Activated CD4-positive, alpha-beta T cell treated with anti-CD3 and anti-CD28 coated beads, Interleukin-2, amount 50 U/mL, for 4 hours (primary cell): ENCODE results near the gene LOC128125822.
"Not testable (repeated sequence)": the region's sequence is repeated elsewhere in the genome, so short reads cannot be mapped to it uniquely, and the experiment has no call there.

ENCODE experiments used
- DNase-seq, 2 experiments: peaks; one replicate each; pipeline ENCODE4 v3.0.0-alpha.2; 2020

LOC128125822 gene

DNA sequence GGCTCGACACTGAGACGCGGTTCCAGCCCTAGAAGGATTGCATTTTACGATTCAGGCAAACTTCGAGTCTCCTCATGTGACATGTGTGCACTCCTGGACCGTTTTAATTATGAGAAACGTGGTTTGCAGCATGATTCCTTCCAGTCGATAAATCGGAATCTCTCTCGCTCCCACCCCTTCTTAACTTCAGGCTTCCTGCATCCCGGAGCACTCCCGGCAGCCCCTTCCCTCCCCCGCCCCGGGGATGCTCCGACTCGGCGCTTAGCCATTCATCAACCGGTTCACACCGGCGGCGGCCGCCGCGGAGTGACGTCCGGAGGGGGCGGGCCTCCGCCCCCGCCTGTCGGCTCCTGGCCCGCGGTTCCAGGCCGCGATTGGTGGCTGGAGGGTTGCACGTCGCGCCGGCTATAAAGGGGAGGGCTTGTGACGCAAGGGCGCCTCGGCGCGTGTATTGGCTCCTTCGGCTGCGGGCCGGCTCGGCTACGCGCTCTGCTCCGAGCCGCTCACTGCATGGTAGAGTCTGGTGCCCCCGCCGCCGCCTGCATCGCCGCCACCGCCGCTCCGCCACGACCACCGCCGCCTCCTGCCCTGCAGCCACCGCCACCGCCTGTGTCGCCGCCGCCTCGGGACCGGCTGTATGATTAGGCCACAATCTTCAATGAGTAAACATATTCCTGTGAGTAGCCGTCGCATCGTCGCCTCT is at the start of gene LOC128125822, which contains the start of gene PTP4A1:
Gene LOC128125822, plus strand, starts transcription at position 437 of the 703 bp plus-strand sequence.
Gene PTP4A1, plus strand, starts transcription at position 437 of the 703 bp plus-strand sequence. CDS start 4,401 bp downstream, outside the sequence.
- DNase-seq = peak; percentile 94 to 95

DNA sequence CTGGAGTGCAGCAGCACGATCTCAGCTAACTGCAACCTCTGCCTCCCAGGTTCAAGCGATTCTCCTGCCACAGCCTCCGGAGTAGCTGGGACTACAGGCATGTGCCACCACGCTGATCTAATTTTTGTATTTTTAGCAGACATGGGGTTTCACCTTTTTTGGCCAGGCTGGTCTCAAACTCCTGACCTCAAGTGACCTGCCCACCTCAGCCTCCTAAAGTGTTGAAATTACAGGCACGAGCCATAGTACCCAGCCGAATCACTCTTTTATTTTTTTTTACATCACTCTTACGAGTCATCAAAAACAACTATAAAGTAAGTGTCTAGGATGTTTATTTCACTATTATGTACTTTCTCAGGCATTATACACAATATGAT is 49.4 kb upstream of the LOC128125822 start:
- DNase-seq = not testable (repeated sequence)

DNA sequence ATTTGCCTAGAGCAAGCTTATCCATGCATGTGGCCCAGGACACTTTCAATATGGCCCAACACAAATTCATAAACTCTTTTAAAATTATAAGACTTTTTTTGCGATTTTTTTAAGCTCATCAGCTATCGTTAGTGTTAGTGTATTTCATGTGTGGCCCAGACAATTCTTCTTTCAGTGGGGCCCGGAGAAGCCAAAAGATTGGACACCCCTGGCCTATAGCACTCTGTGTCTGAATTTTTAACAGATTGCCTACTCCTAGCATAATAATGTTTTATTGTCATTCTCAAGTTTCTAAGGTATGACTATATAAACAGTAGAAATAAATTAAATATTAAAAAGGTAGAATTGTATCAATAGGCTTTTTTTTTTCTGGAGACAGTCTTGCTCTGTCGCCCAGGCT is 48.6 kb upstream of the LOC128125822 start:
- no peak for DNase-seq

DNA sequence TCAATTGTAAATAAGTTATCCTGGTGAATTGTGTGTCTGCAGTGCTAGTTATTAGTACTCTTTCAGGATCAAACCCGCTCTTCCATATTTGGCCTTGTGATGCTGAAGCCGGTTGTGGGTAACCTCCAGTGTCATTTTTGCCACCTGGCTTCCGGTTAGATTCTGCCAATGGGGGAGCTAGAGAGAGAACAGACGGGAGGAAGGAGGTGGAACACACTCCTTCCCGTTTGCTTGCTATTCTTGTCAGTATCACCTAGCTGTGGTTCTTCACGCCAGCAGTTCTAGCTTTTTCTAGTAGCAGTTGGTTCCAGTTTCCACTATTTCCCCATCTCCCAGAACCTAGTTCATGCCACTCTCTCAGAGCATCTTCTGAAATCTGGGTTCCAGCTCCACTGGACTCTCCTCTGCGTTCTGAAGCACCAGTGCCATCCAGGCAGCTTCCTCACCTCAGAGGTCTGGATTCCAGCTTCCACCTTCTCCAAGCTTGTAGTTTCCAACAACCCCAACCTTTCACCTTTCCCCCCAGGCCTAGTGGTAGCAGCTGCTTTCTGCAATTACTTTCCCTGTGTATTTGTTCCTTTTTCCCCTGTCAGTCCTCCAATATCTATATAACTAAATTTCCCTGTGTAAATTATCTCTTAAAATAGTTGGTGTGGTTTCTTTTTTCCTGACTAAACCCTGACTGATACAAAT is 46.9 kb upstream of the LOC128125822 start:
- no peak for DNase-seq

DNA sequence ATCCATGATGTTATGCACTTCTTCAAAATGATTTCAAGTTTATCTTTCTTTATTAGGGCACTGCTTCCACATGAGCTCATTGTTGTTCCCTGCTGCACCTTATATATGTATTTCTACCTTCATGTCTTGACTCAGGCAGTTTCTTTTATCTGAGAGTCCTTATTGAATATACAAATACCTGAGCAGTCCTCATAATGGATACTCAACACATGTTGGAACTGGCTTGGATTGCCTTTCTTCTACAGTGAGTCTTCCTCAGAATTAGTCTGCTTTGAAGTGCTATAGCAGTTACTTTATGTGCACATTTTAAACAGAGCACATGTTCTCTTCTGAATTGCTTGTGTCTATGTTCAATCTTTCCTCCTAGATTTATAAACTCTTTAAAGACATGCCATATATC is 45.3 kb upstream of the LOC128125822 start:
- DNase-seq = no peak

DNA sequence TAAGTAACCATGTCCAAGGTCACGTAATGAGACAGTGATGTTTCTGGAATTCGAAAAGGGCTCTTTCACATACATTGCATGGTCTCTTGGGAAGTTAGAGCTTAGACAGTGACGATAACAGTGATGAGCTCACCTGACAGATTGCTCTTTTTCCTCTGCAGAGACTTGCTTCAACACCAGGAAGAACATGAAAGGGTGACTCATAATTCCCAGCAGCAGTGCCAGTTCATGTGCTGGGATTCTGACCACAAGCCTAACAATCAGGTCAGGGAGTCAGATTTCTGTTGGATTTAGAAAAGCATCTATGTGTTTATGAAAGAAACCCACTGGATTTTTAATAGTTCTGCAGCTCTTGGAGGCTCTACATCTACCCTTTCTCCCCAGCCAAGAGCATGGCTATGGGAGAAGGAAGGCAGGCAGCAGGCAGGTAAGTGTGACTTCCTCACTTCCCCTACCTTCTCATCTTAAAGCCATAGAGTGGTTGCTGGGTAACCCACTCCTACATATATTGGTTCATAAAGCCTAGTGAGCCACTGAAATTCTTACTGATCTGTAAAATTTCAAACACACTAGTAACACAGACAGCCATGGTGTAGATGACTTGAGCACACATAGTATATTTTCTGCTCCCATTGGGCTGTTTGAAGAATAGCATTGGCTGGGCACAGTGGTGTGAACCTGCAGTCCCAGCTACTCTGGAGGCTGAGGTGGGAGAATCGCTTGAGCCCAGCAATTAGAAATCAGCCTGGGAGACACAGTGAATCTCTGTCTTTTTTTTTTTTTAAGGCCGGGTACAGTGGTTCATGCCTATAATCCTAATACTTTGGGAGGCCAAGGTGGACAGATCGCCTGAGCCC is 44.4 kb upstream of the LOC128125822 start:
- DNase-seq = no peak

DNA sequence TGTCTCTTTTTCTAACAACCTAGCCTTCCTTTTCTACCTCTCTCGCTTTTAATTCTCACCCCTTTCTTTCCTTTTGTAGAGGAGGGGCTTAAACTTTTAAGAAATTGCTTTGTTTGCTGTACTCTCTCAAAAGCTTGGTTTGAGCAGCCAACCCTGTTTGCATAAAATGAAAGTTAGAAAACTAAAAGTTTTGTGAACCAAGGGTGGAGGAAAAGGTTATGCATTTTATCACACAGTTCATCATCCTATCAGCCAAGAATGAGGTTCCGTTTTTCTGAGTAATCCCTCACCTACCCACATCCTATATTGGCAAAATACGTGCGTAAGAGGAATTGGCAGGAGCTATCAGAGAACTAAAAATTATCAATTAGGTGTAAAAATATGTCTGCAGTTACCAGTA is 42.8 kb upstream of the LOC128125822 start:
- DNase-seq = no peak

DNA sequence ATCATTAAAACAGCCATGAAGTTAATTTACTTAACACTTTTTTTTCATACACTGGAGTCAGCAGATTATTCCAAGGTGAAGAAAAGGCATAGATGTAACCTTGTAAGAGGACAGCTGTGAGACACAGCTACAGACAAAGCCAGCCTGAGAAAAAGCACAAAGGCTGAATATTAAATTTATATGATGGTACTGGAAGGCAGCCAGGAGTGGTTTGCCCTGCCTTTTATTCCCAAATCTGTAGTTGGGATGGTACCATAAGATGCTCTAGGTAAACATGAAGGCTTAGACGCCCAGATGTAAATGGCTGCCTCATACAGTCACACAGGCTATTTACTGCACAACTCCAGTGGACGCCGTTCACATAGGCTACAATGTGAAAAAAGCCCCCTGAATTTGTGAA is 42.1 kb upstream of the LOC128125822 start:
- no peak for DNase-seq

DNA sequence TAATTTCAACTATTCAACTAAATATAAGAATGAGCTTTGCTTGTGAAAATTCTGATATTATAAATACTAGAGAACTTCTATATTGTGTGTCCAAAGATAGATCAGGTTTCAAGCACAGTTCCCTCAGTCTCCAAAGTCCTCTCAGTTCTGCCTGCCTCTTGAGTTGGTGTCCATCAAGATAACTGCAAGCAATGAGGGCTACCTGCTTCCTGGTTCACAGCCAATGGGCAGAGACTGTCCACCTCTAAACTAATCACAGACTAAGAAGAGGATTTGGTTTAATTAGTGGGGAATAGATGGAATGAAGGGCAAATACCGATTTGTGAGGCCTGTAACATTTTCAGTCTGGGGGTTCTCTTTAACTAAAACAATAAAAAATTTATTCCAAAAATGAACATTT is 41.3 kb upstream of the LOC128125822 start:
- DNase-seq = no peak

DNA sequence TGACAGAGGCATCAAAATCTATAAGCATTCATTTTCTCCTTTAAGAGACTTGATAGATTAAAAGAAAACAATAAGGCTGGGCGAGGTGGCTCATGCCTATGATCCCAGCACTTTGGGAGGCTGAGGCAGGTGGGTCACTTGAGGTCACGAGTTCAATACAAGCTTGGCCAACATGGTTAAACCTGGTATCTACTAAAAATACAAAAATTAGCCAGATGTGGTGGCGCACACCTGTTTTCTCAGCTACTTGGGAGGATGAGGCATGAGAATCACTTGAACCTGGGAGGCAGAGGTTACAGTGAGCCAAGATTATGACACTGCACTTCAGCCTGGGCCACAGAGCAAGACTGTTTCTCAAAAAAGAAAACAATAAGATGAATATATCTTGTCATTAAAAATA is 39.3 kb upstream of the LOC128125822 start:
- DNase-seq = no peak

DNA sequence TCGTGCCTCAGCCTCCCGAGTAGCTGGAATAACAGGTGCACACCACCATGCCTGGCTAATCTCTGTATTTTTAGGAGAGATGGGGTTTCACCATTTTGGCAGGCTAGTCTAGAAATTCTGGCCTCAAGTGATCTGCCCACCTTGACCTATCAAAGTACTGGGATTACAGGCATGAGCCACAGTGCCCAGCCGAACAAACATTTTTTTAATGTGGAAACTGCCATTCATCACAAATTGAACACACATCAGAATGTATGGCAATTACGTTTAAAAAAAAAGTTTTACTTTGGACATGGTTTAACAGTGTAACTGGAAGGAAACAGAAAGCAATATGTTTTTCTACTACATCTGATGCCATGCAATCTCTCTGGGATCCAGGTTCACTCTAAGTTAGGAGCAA is 38.3 kb upstream of the LOC128125822 start:
- DNase-seq = no peak

DNA sequence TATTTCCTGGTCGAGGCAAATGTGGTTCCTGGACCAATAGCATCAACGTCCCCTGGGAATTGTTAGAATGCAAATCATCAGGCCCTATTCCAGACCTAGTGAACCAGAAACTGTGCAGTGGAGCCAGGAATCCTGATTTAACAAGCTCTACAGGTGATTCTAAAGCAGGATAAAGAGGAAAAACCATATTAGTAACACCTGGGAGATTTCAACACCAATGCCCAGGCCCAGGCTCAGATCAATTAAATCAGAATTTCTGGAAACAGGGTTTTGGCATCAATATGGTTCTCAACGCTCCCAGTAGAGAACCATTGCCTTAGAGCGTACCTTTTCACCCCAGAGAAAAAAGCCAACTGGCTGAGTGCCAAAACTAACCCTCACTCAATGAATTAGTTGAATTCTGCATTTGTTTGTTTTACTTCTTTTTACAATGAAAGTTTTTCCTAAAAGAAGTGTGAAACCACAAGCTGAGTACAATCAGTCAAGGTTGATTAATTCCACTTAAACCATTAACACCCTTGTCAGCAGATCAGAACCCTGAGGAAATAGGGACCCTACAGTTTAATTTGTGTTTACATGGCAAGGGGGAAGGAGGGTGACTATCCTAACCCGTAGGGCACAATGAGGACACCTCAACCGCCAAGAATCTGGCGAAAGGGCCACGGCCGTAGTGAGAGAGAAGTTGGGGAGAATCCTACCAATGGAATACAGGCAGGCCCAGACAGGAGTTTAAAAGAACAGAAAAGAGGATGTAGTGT is 34.9 kb upstream of the LOC128125822 start:
- DNase-seq = no peak

DNA sequence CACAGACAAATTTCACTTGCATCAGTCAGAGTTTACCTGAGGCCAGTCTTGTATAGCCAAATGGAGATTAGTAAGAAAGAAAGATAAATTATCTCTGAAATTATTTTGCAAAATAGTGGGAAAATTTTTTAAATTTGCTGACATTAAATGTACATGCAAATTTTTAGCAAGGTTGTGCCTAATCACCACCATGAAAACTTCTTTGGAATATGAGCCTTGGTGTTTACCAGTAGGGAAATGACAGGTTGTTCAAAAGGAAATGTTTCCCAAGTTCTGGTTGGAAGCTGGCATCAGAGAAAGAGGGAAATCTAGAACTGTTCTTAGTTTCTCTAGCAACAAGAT is 34.4 kb upstream of the LOC128125822 start:
- DNase-seq = no peak

DNA sequence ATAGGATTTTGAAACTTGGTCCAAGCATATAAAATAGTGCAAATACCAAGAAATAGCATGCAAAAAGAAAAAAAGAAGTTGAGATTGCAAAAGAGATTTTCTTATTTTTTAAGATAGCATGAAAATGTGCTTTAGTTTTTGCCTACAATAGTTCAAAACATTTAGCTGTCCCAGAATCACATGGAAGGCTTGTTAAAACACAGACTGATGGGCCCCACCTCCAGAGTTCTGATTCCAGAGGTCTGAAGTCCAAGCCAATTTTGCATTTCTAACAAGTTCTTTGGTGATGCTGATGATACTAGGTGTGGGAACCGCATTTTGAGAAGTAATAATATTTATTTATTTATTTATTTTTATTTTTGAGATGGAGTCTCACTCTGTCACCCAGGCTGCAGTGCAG is 33.7 kb upstream of the LOC128125822 start:
- DNase-seq = no peak

DNA sequence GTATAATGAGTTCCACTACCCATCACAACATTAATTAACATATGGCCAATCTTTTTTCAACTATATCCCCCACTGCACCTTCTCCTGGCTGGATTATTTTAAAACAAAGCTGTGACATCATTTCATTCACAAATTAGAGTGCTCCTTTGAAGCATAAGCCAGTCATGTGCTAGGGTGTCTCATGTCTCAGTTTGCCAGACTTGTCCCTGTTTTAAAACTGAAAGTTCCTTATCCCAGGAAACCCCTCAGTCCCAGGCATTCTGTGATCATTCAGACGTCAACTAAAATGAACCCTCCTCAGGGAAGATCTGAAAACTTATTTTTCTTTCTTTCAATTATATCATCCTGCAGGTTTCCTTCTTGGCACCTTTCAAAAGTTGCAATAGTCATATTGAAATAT is 29.3 kb upstream of the LOC128125822 start:
- no peak for DNase-seq

DNA sequence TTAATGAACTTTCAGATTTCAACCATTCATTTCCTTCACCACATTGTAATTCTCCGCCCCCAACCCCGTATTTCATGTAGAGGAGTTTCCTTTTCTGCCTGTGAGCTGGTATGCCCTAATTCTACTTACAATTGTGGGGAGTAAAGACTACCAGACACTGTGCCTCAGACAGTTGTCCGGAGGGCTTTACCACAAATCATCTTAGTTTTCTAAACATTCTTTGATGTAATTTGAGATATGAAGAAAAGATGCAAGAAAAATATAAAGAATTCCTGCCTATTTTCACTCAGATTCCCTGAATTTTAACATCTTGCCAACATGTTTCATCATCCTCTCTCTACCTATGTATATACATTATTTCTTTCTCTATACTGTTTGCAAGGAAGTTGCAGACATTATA is 28.3 kb upstream of the LOC128125822 start:
- DNase-seq = no peak

DNA sequence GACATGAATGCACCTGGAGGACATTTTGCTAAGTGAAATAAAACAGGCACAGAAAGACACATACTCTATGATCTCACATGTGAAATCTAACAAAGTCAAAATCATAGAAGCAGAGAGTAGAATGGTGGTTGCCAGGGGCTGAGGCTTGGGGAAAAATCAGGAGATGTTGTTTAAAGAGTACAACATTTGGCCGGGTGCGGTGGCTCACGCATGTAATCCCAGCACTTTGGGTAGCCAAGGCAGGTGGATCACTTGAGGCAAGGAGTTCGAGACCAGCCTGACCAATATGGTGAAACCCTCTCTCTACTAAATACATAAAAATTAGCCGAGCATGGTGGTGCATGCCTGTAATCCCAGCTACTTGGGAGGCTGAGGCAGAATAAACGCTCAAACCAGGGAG is 26.0 kb upstream of the LOC128125822 start:
- DNase-seq = no peak

DNA sequence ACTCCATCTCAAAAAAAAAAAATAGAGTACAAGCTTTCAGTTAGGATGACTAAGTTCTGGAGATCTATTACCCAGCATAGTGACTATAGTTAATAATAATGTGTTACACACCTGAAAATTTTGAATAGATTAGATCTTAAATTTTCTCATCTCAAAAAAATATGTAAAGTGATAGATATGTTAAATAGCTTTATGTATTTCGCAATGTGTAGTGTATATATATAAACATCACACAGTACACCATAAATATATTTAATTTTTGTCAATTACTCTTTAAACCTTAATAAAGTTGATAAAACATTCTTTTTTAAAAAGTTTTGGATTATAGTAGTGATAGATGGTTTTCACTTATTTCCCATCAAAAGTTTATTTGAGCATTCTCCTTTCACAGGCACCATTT is 25.6 kb upstream of the LOC128125822 start:
- DNase-seq = no peak

DNA sequence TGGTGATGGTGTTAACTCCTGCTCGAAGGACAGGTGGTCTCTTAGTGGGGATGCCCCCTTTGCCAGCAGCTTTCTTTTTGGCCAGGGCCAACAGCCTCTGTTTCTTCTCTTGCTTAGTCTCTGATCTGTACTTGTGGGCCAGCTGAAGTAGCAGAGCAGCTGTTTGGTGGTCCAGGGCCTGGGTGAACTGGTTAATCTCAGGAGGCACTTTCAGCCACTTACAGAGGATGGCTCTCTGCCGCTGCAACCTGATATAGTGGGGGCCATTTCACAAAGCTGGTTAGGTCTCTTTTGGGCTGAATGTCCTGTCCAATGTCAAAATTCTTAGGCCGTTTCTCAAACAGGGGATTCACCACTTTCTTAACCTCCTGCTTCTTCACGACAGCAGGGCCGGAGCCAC is 23.2 kb upstream of the LOC128125822 start:
- no peak for DNase-seq

DNA sequence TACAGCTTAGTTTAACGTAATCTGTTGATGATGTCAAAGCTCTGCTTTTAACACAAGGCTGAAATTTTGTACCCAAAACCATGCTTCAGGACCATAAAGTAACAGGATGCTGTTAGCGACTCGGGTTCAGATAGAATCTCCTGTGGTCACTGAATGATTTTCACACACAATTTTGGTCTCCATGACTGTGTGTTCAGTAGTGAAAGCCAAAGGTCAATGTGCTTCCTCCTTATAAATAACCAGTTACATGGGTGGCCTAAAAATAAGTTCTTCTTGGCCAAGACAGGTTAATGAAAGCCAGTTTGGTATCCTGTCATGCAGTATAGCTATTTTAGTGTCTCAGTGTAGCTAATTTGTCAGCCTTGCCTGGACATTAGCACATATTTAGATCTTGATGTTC is 19.1 kb upstream of the LOC128125822 start:
- DNase-seq = no peak

DNA sequence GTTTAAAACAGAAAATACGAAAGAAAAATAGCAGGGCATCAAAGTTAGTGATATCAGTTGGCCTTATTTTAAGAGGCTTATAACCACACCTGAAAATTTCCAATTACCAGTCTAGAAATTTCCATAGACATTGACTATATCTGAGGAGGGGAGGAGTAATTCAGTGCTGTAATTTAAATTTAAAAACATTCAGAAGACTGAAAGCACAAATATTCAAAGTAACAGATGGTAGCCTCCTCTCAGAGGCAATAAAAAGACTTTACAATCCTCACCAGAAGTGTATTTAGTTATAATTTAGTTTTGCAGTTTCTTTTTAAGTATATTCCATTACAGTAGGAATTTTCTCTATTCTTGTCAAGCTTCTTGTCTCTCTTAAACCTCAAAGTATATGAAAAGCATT is 18.4 kb upstream of the LOC128125822 start:
- DNase-seq = no peak

DNA sequence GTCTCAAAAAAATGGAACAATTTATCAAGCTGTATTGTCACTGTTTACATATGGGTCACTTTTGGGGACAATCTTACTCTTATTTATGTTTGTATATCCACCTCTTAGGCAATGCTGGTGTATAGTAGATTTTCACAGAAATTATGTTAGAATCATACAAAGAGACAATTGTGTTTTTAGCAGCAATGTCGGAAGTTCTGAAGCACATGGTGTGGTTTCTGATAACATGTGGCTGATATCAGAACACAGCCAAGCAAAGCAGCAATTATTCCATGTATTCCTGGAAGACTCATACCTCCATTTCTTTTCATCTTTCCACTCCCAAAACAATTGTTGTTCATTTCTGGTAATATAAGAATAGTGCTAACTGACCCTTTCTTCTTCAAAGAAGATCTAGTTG is 17.5 kb upstream of the LOC128125822 start:
- DNase-seq = no peak

DNA sequence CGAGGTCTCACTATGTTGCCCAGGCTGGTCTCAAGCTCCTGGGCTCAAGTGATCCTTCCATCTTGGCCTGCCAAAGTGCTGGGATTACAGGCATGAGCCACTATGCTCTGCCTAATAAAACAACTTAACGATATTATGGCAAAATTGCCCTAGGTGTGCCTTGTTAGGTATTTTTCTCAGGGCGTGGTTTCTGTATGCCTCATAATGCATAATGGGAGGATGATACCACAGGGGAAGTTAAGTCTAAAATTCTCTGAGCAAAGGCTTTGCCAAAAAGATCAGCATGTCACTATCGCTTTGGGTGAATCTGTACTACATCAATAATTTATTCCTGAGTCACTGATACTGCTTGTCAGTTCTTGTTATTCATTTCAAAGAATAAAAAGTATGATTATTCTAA is 15.9 kb upstream of the LOC128125822 start:
- DNase-seq = no peak
